CD8-positive, alpha-beta memory T cell (primary cell): ENCODE data around the gene BCKDHB. TPM values are rescaled to one million over a fixed set of nuclear protein-coding genes. Genes with fewer than 3 reads are reported as not detected.
"Not testable (repeated sequence)": the region's sequence is repeated elsewhere in the genome, so short reads cannot be mapped to it uniquely, and the experiment has no call there.

Experiments
- CTCF ChIA-PET: fragments of 350-600 bp; sonication (Branson Sonifier 250); formaldehyde crosslinking; loops from one replicate; lab custom pipeline; 2021; ENCODE audit warnings: antibody characterized with exemption; lab: Charles Lee
- POLR2A ChIA-PET: fragments of 350-600 bp; sonication (Branson Sonifier 250); formaldehyde crosslinking; loops from one replicate; lab custom pipeline; 2021; ENCODE audit warnings: antibody characterized with exemption; lab: Charles Lee
- DNase-seq, 5 donors: peaks; one replicate each; pipeline versions ENCODE4 v3.0.0 to v3.0.0-alpha.2; 2020 to 2022; ENCODE audit warnings: mixed read lengths in 1 of 5
- H3K27ac ChIP-seq: one replicate; pipeline ENCODE4 v1.7.0; 2013; ENCODE audit warnings: low read depth, mild to moderate bottlenecking, low read length, moderate library complexity
- H3K27me3 ChIP-seq: 2 replicates; pipeline ENCODE4 v1.7.0; 2013; ENCODE audit warnings: low read length, mild to moderate bottlenecking; ENCODE audit not compliant: insufficient read depth, poor library complexity, severe bottlenecking
- H3K36me3 ChIP-seq: 2 replicates; pipeline ENCODE4 v1.7.0; 2013; ENCODE audit warnings: mild to moderate bottlenecking, low read length, moderate library complexity; ENCODE audit not compliant: insufficient read depth
- H3K4me1 ChIP-seq: 2 replicates; pipeline ENCODE4 v1.7.0; 2013; ENCODE audit warnings: mild to moderate bottlenecking, low read length, moderate library complexity; ENCODE audit not compliant: insufficient read depth
- H3K4me3 ChIP-seq: 2 replicates; pipeline ENCODE4 v1.7.0; 2013; ENCODE audit warnings: mild to moderate bottlenecking, low read length
- H3K9me3 ChIP-seq: 2 replicates; pipeline ENCODE4 v1.7.0; 2013; ENCODE audit warnings: mild to moderate bottlenecking, low read length
- H3K27ac Mint-ChIP-seq, 8 donors: one replicate each; pipeline ENCODE4 v1.8.0; 2020 to 2021; ENCODE audit warnings: mixed read lengths in 8 of 8, mild to moderate bottlenecking in 6 of 8, inconsistent platforms in 3 of 8, moderate library complexity in 3 of 8
- H3K27me3 Mint-ChIP-seq, 2 donors: one replicate each; pipeline ENCODE4 v1.8.0; 2020 to 2021; ENCODE audit warnings: mixed read lengths in 2 of 2, mild to moderate bottlenecking in 1 of 2, moderate library complexity in 1 of 2
- H3K36me3 Mint-ChIP-seq, 3 donors: one replicate each; pipeline ENCODE4 v1.8.0; 2020 to 2021; ENCODE audit warnings: mixed read lengths in 3 of 3, inconsistent platforms in 1 of 3, mild to moderate bottlenecking in 1 of 3
- H3K4me1 Mint-ChIP-seq, 3 donors: one replicate each; pipeline ENCODE4 v1.8.0; 2020 to 2021; ENCODE audit warnings: mixed read lengths in 3 of 3, inconsistent platforms in 1 of 3, mild to moderate bottlenecking in 1 of 3
- H3K4me3 Mint-ChIP-seq, 7 donors: one replicate each; pipeline ENCODE4 v1.8.0; 2020 to 2021; ENCODE audit warnings: mixed read lengths in 7 of 7, mild to moderate bottlenecking in 6 of 7, moderate library complexity in 4 of 7, inconsistent platforms in 2 of 7
- H3K9me3 Mint-ChIP-seq, 5 donors: one replicate each; pipeline ENCODE4 v1.8.0; 2020 to 2022; ENCODE audit warnings: mixed read lengths in 5 of 5, mild to moderate bottlenecking in 3 of 5, moderate library complexity in 2 of 5, inconsistent platforms in 1 of 5
- polyA plus RNA-seq: library from polyadenylated mRNA; unstranded; fragments of 300-500 nt; fragmentation: Illumina TruSeq; gene quantifications from one replicate; pipeline ENCODE4 v1.2.3, GENCODE V29; 2021
- total RNA-seq, 2 experiments: library from RNA; stranded (reverse); gene quantifications; one replicate each; pipeline ENCODE4 v1.2.3, GENCODE V29; 2021

Gene BCKDHB
- total and polyA plus RNA-seq, 3 experiments from 2014 or later = 14.4 to 19.8 (median 15.0) TPM

GRCh38 chr6:80211286-80211685 lies 104.8 kb downstream of the BCKDHB start:
- H3K9me3 ChIP-seq = no peaks in the 10 kb centered on the region
- no peak overlapping the region for H3K4me3 ChIP-seq
- Mint-ChIP-seq H3K27me3 (no peaks in the 10 kb centered on the region), H3K9me3 (no peaks in the 10 kb centered on the region), H3K4me1 (peaks cover 0 to 6% (median 0%) of the 10 kb centered on the region in 3 donors), H3K36me3 (peaks cover 0 to 3% (median 1%) of the 10 kb centered on the region in 3 donors), H3K27ac (peak overlapping the region in 2 of 8 donors; percentile 21 to 58), H3K4me3 (no peak overlapping the region)
- no peak overlapping the region for H3K27ac ChIP-seq
- CTCF ChIA-PET = no interaction called here
- no peaks in the 10 kb centered on the region for H3K27me3 ChIP-seq
- no peaks in the 10 kb centered on the region for H3K4me1 ChIP-seq
- POLR2A ChIA-PET = no interaction called here
- no peak for DNase-seq
- H3K36me3 ChIP-seq = no peaks in the 10 kb centered on the region

- H3K27me3 Mint-ChIP-seq, H3K4me3 ChIP-seq, POLR2A ChIA-PET, H3K27me3 ChIP-seq, H3K9me3 ChIP-seq, H3K4me1 Mint-ChIP-seq, H3K36me3 ChIP-seq, H3K4me3 Mint-ChIP-seq, H3K9me3 Mint-ChIP-seq, H3K27ac ChIP-seq, DNase-seq, CTCF ChIA-PET, H3K4me1 ChIP-seq, H3K36me3 Mint-ChIP-seq: not testable (repeated sequence)
- H3K27ac Mint-ChIP-seq = peak overlapping the region in 2 of 8 donors; percentile 45 to 83
Observed at GRCh38 chr6:80211890-80212289, 105.4 kb downstream of the BCKDHB start.

GRCh38 chr6:80214436-80215022 lies 108.1 kb downstream of the BCKDHB start:
- no peaks in the 10 kb centered on the region for H3K27me3 ChIP-seq
- Mint-ChIP-seq H3K36me3 (peaks cover 0 to 3% (median 2%) of the 10 kb centered on the region in 3 donors), H3K9me3 (no peaks in the 10 kb centered on the region), H3K4me3 (no peak overlapping the region), H3K27ac (no peak overlapping the region), H3K27me3 (no peaks in the 10 kb centered on the region), H3K4me1 (peaks cover 0 to 6% (median 0%) of the 10 kb centered on the region in 3 donors)
- H3K36me3 ChIP-seq = no peaks in the 10 kb centered on the region
- no peaks in the 10 kb centered on the region for H3K4me1 ChIP-seq
- peak in 1 of 5 donors; percentile 3 for DNase-seq
- H3K9me3 ChIP-seq = no peaks in the 10 kb centered on the region
- no peak overlapping the region for H3K27ac ChIP-seq
- H3K4me3 ChIP-seq = no peak overlapping the region
- ChIA-PET CTCF (interaction anchor here (0.7 to 1.8 kb wide), 6 partner anchors 9 to 265 kb away, joined by 3 to 10 read pairs (median 3); no protein-coding TSS in a partner anchor), POLR2A (no interaction called here)

GRCh38 chr6:80215063-80215462 lies 108.6 kb downstream of the BCKDHB start:
- Mint-ChIP-seq H3K4me3 (no peak overlapping the region), H3K27ac (no peak overlapping the region), H3K36me3 (peaks cover 0 to 6% (median 4%) of the 10 kb centered on the region in 3 donors), H3K4me1 (peaks cover 0 to 6% (median 0%) of the 10 kb centered on the region in 3 donors), H3K9me3 (no peaks in the 10 kb centered on the region), H3K27me3 (no peaks in the 10 kb centered on the region)
- ChIA-PET POLR2A (no interaction called here), CTCF (interaction anchor here (1.0 to 1.8 kb wide), 3 partner anchors 10 to 266 kb away, joined by 3 to 10 read pairs (median 5); no protein-coding TSS in a partner anchor)
- no peak overlapping the region for H3K4me3 ChIP-seq
- H3K36me3 ChIP-seq = no peaks in the 10 kb centered on the region
- H3K4me1 ChIP-seq = no peaks in the 10 kb centered on the region
- no peaks in the 10 kb centered on the region for H3K27me3 ChIP-seq
- no peak overlapping the region for H3K27ac ChIP-seq
- H3K9me3 ChIP-seq = no peaks in the 10 kb centered on the region
- no peak for DNase-seq

GRCh38 chr6:80217794-80218193 lies 111.3 kb downstream of the BCKDHB start:
- H3K4me1 ChIP-seq = no peaks in the 10 kb centered on the region
- CTCF ChIA-PET = no interaction called here
- Mint-ChIP-seq H3K27ac (peak overlapping the region in 1 of 8 donors; percentile 10), H3K27me3 (no peaks in the 10 kb centered on the region), H3K9me3 (no peaks in the 10 kb centered on the region), H3K36me3 (peaks cover 8 to 11% (median 10%) of the 10 kb centered on the region in 3 donors), H3K4me1 (no peaks in the 10 kb centered on the region), H3K4me3 (no peak overlapping the region)
- H3K9me3 ChIP-seq = no peaks in the 10 kb centered on the region
- no peak overlapping the region for H3K4me3 ChIP-seq
- H3K36me3 ChIP-seq = no peaks in the 10 kb centered on the region
- H3K27ac ChIP-seq = no peak overlapping the region
- POLR2A ChIA-PET = no interaction called here
- H3K27me3 ChIP-seq = no peaks in the 10 kb centered on the region
- DNase-seq = no peak

- CTCF ChIA-PET = no interaction called here
- no peaks in the 10 kb centered on the region for H3K36me3 ChIP-seq
- H3K9me3 Mint-ChIP-seq = no peaks in the 10 kb centered on the region
- H3K27ac Mint-ChIP-seq = no peak overlapping the region
- DNase-seq = no peak
- no peak overlapping the region for H3K27ac ChIP-seq
- POLR2A ChIA-PET = no interaction called here
- H3K4me1 ChIP-seq = no peaks in the 10 kb centered on the region
- no peaks in the 10 kb centered on the region for H3K27me3 ChIP-seq
- H3K9me3 ChIP-seq = no peaks in the 10 kb centered on the region
- no peaks in the 10 kb centered on the region for H3K4me1 Mint-ChIP-seq
- H3K4me3 ChIP-seq = no peak overlapping the region
- no peaks in the 10 kb centered on the region for H3K27me3 Mint-ChIP-seq
- peaks cover 16 to 31% (median 22%) of the 10 kb centered on the region in 3 donors for H3K36me3 Mint-ChIP-seq
- H3K4me3 Mint-ChIP-seq = no peak overlapping the region
Observed at GRCh38 chr6:80223743-80224212, 117.3 kb downstream of the BCKDHB start.

GRCh38 chr6:80226151-80226550 lies 119.7 kb downstream of the BCKDHB start:
- H3K4me3 Mint-ChIP-seq = no peak overlapping the region
- POLR2A ChIA-PET = no interaction called here
- Histone ChIP-seq H3K4me3 (no peak overlapping the region), H3K27ac (no peak overlapping the region), H3K27me3 (no peaks in the 10 kb centered on the region), H3K9me3 (no peaks in the 10 kb centered on the region), H3K4me1 (no peaks in the 10 kb centered on the region), H3K36me3 (no peaks in the 10 kb centered on the region)
- H3K27me3 Mint-ChIP-seq = no peaks in the 10 kb centered on the region
- no peak overlapping the region for H3K27ac Mint-ChIP-seq
- no peaks in the 10 kb centered on the region for H3K9me3 Mint-ChIP-seq
- DNase-seq = no peak
- CTCF ChIA-PET = no interaction called here
- no peaks in the 10 kb centered on the region for H3K4me1 Mint-ChIP-seq
- H3K36me3 Mint-ChIP-seq = peaks cover 9 to 32% (median 20%) of the 10 kb centered on the region in 3 donors

- ChIA-PET POLR2A (no interaction called here), CTCF (no interaction called here)
- Histone ChIP-seq H3K27ac (no peak overlapping the region), H3K4me3 (no peak overlapping the region), H3K27me3 (no peaks in the 10 kb centered on the region), H3K36me3 (no peaks in the 10 kb centered on the region), H3K4me1 (no peaks in the 10 kb centered on the region), H3K9me3 (no peaks in the 10 kb centered on the region)
- no peaks in the 10 kb centered on the region for H3K9me3 Mint-ChIP-seq
- no peak for DNase-seq
- H3K4me1 Mint-ChIP-seq = no peaks in the 10 kb centered on the region
- no peaks in the 10 kb centered on the region for H3K27me3 Mint-ChIP-seq
- H3K4me3 Mint-ChIP-seq = no peak overlapping the region
- peaks cover 9 to 30% (median 20%) of the 10 kb centered on the region in 3 donors for H3K36me3 Mint-ChIP-seq
- no peak overlapping the region for H3K27ac Mint-ChIP-seq
Observed at GRCh38 chr6:80226699-80227098, 120.2 kb downstream of the BCKDHB start.
